Stimulated activated CD8-positive, alpha-beta memory T cell treated with anti-CD3 and anti-CD28 coated beads, Interleukin-7, amount 100 ng/mL, for 1 hour (primary cell): ENCODE results near the gene HTR2B.
"Not testable (repeated sequence)": the region's sequence is repeated elsewhere in the genome, so short reads cannot be mapped to it uniquely, and the experiment has no call there.

Source experiments
- DNase-seq, 2 donors: peaks; one replicate each; pipeline ENCODE4 v3.0.0-alpha.2; 2020; ENCODE audit warnings: low read depth in 2 of 2

The HTR2B gene

GRCh38 chr2:231124838-231125568 is at the start of gene HTR2B:
TSS of gene HTR2B (minus strand) at chr2:231125042. CDS start at chr2:231123764, 1,278 bp downstream.
- no peak for DNase-seq

- DNase-seq: no peak
Measured at GRCh38 chr2:231174211-231174651, 49.4 kb upstream of the HTR2B start.

- DNase-seq: no peak
Measured at GRCh38 chr2:231172025-231172424, 47.2 kb upstream of the HTR2B start.

- DNase-seq: no peak
Measured at GRCh38 chr2:231170055-231170454, 45.2 kb upstream of the HTR2B start.

GRCh38 chr2:231169488-231169887 is 44.6 kb upstream of the HTR2B start:
- no peak for DNase-seq

GRCh38 chr2:231168460-231169139 is 43.8 kb upstream of the HTR2B start:
- no peak for DNase-seq

- DNase-seq: no peak
Measured at GRCh38 chr2:231167745-231168459, 43.1 kb upstream of the HTR2B start.

- no peak for DNase-seq
Measured at GRCh38 chr2:231163414-231164095, 38.7 kb upstream of the HTR2B start.

- DNase-seq: no peak
Measured at GRCh38 chr2:231163011-231163410, 38.2 kb upstream of the HTR2B start.

GRCh38 chr2:231161877-231162329 is 37.1 kb upstream of the HTR2B start:
- DNase-seq: no peak

- no peak for DNase-seq
Measured at GRCh38 chr2:231161252-231161839, 36.5 kb upstream of the HTR2B start.

- DNase-seq: no peak
Measured at GRCh38 chr2:231160701-231161100, 35.9 kb upstream of the HTR2B start.

- DNase-seq: no peak
Measured at GRCh38 chr2:231159306-231159705, 34.5 kb upstream of the HTR2B start.

- no peak for DNase-seq
Measured at GRCh38 chr2:231152800-231153557, 28.1 kb upstream of the HTR2B start.

- no peak for DNase-seq
Measured at GRCh38 chr2:231146665-231147064, 21.8 kb upstream of the HTR2B start.

- no peak for DNase-seq
Measured at GRCh38 chr2:231144896-231145295, 20.1 kb upstream of the HTR2B start.

GRCh38 chr2:231140808-231141207 is 16.0 kb upstream of the HTR2B start:
- not testable (repeated sequence) for DNase-seq

- no peak for DNase-seq
Measured at GRCh38 chr2:231139796-231140195, 15.0 kb upstream of the HTR2B start.

GRCh38 chr2:231138699-231139098 is 13.9 kb upstream of the HTR2B start:
- DNase-seq: no peak

- no peak for DNase-seq
Measured at GRCh38 chr2:231134910-231135655, 10.2 kb upstream of the HTR2B start.
